ENCODE measurements around the gene CYP27A1.
"Not testable (repeated sequence)": the region's sequence is repeated elsewhere in the genome, so short reads cannot be mapped to it uniquely, and the experiment has no call there.

Gene CYP27A1

DNA sequence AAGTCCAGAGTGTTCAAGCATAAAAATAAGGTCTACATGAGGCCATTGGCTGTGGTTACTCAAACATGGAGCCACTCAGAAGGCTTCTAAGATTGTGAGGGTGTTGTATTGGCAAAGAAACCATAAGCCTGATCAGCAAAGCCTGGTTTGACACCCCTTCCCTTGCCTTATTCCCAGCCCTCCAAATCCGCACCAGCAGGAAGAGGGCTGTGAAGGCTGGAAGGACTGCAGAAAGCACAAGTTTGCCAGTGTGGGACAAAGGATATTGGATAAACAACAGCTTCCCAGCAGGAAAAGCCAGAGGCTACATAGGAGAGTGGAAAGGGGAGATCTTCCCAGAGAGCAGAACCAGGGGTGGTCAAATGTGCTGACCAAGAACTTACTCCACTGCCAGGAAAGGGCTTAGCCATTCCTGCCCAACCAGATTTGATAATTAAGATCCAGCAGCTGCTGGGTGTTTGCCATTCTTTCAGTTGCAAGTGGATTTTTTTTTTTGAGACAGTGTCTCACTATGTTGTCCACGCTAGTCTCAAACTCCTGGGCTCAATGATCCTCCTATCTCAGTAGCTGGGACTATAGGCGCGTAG is 51.2 kb downstream of the CYP27A1 start:
- no peak for DNase-seq

DNA sequence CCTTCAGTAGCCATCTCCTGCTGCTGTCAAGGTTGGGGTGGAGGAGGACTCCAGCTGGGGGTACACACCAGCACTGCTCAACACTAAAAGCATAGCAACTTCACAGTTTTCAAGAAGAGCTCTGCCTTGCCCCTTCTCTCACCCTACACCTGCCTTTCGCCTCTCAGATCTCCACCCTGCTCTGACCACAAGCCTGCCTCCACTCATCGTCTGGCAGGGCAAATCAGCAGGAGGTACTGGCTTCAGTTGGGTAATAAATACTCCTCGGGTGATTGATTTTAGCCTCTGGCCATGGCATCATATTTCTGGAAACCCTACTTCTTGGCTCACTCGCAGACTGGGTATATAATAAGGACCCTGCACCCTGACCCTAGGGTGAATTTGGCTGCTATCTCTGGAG is 52.7 kb downstream of the CYP27A1 start:
- DNase-seq = no peak

DNA sequence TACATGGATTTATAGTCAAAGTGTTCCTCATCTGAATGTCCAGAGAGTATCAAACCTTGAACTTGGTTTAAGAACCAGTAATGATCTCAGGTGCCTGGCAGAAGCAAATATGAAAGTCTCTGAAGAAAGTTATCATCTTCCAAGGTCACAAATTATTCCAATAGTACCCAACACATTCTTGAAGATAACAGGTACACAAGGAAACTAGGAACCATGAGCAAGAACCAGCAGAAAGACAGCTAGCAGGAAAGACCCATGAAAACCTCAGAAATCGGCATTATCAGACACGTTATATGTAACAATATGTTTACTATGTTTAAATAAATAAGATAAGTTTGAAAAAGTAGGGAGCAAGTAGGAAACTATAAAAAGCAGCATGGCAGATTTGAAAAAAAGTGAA is 55.5 kb downstream of the CYP27A1 start:
- DNase-seq = no peak

DNA sequence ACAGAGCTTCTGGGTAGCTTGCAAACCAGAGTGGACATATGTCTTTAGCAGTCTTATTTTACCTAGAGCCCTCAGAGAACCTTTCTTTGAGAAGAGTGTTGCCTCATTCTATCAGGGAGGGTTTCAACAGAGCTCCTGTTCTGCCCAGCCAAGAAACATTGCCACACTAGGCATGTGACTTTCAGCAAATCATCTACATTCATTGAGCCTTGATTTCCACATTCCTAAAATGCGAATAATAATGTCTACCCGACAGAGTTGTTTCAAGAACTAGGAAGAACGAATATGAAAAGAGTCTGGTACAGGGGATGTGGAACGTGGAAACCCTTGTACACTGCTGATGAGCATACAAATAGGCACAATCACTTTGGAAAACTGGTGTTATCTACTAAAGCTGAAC is 57.5 kb downstream of the CYP27A1 start:
- no peak for DNase-seq

DNA sequence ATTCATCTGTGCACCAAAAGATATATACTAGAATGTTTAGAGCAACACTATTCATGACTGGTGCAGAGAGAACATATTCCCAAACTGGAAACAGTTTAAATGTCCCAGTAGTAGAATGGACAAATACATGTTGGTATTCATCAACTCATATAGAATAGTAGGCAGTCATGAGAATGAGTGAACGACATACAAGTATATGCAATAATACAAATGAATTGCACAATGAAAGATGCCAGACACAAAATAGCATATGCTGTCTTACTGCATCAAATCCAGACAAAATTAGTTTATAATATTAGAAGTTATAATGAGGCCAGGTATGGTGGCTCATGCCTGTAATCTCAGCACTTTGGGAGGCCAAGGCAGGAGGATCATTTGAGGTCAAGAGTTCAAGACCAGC is 57.9 kb downstream of the CYP27A1 start:
- no peak for DNase-seq

DNA sequence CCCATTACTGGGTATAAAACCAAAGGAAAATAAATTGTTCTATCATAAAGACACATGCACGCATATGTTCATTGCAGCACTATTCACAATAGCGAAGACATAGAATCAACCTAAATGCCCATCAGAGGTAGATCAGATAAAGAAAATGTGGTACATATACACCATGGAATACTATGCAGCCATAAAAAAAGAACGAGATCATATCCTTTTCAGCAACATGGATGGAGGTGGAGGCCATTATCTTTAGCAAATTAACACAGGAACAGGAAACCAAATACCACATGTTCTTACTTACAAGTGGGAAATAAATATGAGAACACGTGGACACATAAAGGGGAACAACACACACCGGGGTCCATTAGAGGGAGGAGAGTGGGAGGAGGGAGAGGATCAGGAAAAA is 62.4 kb downstream of the CYP27A1 start:
- DNase-seq = not testable (repeated sequence)

DNA sequence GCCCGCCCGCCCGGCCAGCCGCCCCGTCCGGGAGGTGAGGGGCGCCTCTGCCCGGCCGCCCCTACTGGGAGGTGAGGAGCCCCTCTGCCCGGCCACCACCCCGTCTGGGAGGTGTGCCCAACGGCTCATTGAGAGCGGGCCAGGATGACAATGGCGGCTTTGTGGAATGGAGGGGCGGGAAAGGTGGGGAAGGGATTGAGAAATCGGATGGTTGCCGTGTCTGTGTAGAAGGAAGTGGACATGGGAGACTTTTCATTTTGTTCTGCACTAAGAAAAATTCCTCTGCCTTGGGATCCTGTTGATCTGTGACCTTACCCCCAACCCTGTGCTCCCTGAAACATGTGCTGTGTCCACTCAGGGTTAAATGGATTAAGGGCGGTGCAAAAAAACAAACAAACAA is 65.0 kb downstream of the CYP27A1 start:
- not testable (repeated sequence) for DNase-seq

DNA sequence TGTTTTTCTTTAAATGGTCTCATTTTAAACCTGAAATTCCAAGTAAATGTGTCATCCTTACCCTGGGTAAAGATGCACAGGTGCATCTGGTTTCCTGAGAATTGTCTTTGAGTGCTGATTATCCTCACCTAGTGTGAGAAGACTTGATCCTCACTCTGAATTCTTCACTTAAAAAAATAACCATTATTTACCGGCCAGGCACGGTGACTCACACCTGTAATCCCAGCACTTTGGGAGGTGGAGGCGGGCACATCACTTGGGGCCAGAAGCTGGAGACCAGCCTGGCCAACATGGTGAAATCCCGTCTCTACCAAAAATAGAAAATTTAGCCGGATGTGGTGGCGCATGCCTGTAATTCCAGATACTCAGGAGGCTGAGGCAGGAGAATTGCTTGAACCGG is 67.8 kb downstream of the CYP27A1 start:
- DNase-seq = no peak

DNA sequence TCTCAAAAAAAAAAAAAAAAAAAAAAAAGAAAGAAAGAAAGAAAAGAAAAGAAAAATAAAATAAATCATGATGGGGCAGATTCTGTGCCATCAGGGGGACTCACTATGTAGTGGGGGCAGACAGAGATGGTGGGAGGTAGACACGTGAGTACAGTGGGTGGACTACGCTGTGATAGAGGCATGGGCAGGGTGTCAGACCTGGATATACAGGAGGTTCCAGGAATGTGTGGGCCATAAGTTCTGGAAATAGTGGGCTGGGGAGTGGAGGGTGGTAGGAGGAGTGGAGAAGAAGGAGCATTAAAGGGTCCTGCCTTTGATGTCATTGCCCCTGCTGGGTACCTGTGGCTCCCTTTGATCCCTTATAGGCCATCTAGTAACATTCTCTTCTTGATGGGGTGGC is 68.8 kb downstream of the CYP27A1 start:
- no peak for DNase-seq

DNA sequence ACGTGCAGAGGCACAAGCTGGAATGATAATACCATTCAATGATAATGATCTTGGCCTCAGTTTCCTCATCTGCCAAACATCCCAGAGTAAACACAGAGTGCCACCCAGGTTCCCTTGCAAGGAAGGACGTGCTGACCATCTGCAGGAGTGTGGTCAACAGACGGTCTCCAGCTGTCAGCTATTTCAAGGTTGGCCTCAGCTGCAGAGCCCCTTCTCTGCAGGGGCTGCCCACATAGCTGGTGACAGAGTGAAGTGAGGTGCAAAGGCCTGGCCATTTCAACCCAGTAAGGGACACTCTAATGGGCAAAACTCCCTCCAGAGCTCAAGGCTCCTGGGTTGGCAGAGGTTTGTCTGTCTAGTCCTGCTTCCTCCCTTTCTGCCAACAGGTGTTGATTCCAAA is 69.3 kb downstream of the CYP27A1 start:
- no peak for DNase-seq

DNA sequence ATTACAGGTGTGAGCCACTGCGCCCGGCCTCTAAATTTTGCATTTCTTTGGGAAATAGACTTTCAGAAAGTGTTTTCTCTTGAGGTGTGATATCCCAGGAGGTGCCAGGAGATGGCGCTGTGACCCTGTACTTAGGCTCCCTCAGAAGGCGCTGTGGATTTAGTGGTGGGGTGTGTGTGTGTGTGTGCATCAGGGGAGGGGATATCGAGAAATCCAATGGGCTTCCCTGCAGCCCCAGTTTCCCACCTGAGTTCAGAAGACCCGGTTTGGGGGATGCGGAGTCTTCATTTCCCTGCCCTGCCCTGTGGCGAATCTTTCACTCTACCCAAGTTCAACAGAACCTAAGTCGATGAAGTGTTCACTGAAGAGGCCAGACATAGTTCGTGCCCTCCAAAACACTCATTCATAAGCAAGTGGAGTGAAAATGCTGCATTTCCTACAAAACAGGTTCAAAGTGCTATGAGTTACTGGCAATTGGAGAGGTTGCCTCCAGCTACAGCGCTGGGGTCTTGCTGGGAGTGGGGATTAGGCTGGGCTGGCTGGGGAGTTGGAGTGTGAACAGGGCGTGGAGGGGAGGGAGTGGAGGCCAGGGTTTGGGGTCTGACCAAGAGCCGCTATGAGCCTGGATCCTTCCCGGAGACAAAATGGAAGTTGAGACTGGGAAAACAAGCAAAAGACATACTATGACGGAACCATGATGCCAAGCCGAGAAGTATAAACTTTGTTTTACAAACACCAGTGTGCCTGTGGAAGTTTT is 71.1 kb downstream of the CYP27A1 start:
- DNase-seq = peak; percentile 72 to 79

DNA sequence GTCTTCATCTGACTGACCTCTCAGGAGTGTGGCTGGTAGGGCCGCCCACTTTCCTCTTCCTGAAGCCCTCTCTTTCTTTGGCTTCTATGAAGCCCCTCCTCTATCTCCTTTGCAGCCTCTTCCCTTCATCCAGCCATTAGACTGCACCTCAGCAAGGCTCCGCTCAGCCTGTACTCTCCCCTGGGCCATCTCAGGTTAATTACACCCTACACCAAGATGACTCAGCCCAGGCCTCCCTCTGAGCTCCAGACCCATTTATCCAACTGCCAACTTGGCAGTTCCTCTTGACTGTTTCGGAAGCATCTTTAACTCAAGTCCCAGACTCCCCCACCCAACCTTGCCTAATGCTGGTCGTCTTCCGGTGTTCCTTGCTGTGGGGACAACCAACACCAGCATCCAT is 71.8 kb downstream of the CYP27A1 start:
- DNase-seq = no peak

DNA sequence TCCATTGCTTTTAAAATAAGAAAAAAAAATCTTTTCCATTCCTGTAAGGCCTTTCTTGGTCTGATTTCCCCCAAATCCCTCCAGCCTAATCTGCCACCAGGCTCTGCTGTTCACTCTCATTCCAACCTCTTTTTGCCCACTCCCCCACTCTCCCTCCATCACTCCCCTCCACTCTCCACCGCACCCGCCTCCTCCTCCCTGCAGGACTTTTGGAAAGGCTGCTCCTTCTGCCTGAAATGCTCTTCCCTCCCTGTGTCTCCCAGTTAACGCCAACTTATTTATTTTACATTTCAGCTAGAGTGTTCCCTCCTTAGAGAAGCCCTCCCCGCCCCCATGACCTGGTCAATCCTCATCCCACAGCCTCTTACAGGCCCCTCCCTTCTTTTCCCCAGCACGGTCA is 72.9 kb downstream of the CYP27A1 start:
- DNase-seq = no peak

DNA sequence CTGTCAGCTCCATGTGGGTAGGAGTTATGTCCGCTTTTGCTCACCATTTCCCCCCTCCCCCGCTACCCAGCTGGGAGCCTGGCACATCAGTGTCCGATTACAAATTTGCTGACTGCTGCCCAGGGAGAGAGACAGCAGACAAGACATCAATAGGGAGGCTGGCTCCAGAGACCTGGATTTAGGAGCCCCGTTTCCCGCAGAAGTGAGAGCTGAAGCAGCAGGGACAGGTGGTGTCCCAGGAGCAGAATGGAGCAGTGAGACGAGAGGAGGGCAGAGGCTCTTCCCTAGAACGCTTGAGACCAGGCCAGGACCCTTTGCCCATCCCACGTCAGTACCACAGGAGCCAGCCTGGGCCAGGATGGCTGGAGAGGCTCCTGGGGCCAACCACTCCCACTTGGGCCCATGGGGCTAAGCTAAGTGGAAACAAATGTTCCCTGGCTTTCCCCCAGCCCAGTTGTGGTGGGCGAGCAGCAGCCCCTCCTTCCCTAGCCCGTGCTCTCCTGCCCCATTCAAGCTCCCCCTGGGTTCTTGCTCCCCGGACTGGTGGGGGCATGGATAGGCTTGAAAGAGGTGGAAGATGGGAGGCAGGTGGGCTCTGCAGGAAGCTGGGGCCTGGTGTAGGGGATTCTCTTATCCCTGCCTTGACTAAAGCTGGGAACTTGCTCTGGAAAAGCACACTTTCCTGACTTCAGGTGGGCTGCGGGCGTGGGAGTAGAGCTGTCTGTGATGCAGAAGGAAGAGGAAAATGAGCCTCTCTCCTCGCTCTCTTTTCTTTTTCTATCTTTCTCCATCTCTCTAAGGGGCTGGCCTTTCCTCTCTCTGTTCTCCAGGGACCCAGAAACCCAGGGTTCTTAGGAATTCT is 73.6 kb downstream of the CYP27A1 start:
- DNase-seq = no peak

DNA sequence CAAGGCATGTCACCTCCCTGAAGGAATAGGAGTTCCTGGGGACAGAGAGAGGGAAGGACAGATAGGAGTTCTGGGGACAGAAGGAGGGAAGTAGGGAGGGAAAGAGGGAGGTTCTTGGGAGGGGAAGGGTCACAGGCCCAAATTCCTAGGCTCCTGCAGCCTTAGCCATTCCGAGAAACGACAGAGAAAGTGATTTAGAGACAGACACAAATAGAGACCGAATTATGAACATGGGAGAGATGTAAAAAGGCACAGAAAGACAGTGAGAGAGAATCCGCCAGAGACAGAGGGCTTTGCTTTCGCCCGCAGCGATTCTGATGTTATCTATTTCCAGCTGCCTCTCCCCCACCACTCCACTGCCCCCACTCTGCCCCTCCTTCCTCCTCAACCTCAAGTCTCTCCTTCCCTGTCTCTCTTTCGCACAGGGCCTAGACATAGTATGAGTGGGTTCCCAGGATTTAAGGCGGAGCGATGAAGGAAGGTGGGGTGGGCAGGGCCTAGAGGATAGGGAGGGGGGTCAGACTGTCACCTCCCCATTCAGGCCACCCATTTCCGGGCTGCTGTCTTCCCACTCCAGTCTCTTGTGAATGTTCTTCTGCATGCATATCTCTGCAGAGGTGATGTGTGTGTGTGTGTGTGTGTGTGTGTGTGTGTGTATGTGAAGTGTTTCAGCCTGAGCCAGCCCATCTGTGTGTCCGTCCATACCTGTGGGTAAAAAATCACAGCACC is 74.4 kb downstream of the CYP27A1 start:
- DNase-seq = no peak

DNA sequence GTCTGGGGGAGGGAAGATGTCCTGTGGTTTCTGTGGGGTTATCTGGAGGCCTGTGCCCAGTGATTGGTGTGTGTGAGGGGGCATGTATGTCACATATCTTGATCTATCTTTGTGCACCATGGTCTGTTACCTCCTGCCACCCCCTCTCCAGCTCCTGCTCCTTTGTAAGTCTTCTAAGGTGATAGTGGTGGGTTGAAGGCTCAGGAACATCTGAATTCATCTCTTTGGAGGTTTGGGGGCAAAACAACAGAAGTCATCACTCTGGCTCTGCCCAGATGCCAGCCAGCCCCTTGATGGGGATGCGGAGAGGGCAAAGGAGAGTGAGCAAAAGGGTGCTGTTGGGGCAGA is 74.9 kb downstream of the CYP27A1 start:
- DNase-seq = no peak

DNA sequence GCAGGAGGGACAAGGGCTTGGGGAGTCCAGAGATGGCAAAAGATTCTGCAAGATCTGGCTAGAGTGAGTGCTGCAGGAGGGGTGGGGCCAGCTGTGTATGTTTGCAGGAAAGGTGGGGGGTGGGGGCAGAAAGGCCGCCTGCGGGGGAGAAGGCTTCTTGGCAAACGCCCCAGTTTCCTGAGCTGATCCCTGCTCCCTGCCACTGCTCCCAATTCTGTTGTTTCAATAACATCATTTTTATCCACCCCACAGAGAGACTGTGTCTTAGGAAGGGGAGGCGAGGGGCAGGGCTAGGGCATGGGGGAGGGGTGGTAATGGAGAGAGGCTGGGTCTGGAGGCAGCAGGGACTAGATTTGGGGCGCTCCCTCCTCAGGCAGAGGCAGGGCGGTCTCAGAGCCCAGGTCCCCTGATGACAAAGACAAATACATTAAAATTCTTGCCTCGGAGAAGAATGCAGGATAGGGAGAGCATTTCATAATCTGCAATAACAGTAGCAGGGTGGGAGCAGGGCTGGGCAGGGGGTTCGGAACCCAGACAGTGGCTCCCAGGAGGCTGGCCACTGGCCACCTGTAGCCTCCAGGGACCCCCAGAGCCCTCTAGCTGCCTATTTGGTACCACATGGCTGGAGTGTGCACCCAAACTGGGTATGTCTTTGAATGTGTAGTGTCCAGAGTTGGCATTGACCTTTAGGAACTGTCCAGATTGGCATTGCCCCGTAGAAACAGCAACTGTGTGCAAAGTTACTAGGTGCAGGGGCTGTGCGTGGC is 75.6 kb downstream of the CYP27A1 start:
- DNase-seq = no peak

DNA sequence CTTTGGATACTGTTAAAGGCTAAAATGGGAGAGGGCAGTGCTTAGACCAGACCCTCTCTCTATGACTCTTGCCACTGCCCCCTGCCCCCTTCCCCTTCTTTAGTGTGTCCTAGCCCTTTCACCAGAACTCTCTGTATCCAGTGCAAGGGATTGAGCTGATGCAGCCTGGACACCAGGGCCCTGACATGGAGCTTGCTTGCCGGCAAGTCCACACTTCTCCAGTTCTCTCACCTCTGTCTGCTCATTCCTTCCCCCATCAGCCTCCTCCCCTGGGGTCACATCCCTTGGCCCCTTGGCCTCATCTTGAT is 76.1 kb downstream of the CYP27A1 start:
- no peak for DNase-seq

DNA sequence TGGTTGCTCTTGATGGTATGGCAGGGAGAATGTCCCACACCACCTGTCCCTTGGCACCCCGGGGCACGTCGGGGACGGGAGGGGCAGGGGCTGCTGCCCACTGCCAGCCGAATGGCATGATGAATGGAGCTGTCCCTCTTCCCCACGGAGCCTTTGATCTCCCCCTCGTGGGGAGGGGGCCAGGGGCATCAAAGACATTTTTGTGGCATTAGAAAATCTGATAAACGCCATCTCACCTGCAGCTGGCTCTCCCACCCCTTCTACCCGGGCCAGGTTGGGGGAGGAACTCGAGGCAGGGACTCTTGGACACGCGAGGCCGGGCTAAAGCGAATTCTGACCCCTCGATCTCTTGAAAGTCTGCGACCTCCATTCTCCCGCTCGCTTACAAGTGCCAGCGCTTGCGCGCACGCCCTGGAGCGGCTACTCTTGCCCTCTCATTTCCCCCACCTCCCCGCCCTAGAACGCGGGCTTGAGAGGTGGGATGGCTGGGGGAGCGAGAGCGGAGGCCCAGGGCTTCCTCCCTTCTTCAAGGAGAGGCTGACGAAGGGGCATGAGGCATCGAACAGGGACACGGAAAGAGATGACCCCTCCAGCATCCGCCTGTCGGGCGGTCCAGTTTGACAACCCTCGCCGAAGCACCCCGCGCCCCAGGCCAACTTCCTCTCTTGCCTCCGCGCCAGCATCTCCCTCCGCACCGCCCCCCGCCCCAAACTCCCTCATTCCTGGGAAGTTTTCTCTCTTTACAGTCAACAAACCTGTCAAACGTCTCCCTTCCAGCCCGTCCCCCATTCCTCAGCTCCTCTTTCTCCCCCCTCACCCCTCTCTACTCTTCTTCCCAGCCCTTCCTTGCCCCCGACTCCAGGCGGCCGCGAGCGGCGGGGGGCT is 77.0 kb downstream of the CYP27A1 start:
- no peak for DNase-seq

DNA sequence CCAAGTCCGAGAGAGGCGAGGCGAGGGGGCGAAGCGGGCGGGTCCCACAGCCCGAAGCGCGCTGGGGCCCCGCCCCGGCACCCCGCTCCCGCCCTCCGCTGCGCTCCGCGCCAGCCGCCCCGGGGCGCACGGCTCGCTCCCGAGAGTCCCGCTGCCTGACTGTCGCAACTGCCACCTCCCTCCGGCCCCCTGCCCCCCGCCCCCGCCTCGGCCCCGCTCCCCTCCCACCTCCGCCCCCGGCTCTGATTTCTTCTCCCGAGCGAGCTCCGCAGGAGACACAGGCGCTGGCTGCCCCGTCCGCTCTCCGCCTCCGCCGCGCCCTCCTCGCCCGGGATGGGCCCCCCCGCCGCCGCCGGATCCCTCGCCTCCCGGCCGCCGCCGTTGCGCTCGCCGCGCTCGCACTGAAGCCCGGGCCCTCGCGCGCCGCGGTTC is 77.6 kb downstream of the CYP27A1 start, which contains the start of gene WNT6:
Gene WNT6 (plus strand): TSS at position 250 of the 432 bp plus-strand sequence. CDS start 233 bp downstream, outside the sequence.
- DNase-seq = no peak

Measured in activated CD4-positive, alpha-beta T cell treated with anti-CD3 and anti-CD28 coated beads, Interleukin-2, amount 50 U/mL, for 48 hours (primary cell).